GM12892 (cell line): ENCODE data around the gene KIAA0753.

Source experiments
- POLR2A ChIP-seq: IDR thresholded peaks from 2 replicates; pipeline ENCODE4 v1.6.1; 2011; ENCODE audit warnings: low read depth, low read length, control low read depth
- POLR2AphosphoS5 ChIP-seq: IDR thresholded peaks from 2 replicates; pipeline ENCODE4 v1.6.1; 2011; ENCODE audit warnings: low read depth, low read length, control low read depth
- TAF1 ChIP-seq: IDR thresholded peaks from 2 replicates; pipeline ENCODE4 v1.6.1; 2011; ENCODE audit warnings: low read depth, mild to moderate bottlenecking, control low read depth, low read length, borderline replicate concordance

DNA sequence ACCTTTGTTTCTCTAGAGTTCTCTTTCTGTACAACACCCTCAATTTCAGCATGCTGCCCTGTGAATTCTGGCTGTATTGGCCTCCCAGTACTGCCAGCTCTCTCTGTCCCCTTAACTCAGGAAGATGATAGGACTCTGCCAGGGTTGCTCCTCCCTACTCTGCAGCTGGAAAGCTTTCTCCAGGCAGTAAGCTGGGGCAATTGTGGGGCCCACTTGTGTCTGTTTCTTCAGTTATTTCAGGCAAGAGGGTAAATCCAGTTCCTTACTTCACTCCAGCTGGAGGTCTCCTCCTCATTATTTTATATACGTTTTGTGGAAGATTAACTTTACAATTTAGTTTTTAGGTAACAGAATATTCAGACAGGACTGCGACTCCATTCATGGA is 20.9 kb upstream of the KIAA0753 start:
- TF ChIP-seq TAF1 (no peak), POLR2A (no peak), POLR2AphosphoS5 (no peak)
